ENCODE data around the gene KCNMB2.

DNA sequence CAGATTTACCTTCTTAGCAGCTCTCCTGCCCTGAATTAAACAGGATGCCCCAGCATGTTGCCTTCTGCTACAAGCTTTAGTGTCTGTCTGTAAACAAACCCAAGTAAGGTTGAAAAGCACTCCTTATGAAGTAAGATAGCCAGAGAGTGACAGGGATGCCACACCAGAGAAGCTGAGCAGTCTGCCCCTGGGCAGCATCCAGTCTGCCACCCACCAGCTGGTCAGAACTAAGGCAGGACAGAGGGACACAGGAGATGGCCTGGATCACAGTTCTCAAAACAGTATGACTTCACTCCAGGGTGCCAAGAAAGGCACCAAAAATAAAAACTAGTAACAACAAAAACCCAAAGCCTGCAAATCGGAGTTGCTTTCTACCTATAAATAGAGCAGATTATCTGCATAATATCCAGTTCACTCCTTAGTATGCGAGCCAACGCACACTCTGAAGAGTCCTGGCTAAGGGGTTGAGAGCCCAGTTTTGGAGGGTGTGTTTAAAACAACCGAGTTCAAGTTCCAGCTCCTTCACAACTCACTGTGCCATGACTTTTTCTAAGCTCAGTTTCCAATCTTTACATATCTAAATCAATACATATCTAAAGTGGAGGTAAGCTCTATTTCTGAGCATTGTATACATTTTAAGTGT, 198.9 kb downstream of the KCNMB2 start:
- TF ChIP-seq, protein P1, sequence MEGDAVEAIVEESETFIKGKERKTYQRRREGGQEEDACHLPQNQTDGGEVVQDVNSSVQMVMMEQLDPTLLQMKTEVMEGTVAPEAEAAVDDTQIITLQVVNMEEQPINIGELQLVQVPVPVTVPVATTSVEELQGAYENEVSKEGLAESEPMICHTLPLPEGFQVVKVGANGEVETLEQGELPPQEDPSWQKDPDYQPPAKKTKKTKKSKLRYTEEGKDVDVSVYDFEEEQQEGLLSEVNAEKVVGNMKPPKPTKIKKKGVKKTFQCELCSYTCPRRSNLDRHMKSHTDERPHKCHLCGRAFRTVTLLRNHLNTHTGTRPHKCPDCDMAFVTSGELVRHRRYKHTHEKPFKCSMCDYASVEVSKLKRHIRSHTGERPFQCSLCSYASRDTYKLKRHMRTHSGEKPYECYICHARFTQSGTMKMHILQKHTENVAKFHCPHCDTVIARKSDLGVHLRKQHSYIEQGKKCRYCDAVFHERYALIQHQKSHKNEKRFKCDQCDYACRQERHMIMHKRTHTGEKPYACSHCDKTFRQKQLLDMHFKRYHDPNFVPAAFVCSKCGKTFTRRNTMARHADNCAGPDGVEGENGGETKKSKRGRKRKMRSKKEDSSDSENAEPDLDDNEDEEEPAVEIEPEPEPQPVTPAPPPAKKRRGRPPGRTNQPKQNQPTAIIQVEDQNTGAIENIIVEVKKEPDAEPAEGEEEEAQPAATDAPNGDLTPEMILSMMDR (IDR thresholded peaks at IDR 0.05), result no peak
- no peak for TF ChIP-seq POLR2A (IDR thresholded peaks at IDR 0.05)
